ENCODE data around the gene SCAMP2.

The SCAMP2 gene

DNA sequence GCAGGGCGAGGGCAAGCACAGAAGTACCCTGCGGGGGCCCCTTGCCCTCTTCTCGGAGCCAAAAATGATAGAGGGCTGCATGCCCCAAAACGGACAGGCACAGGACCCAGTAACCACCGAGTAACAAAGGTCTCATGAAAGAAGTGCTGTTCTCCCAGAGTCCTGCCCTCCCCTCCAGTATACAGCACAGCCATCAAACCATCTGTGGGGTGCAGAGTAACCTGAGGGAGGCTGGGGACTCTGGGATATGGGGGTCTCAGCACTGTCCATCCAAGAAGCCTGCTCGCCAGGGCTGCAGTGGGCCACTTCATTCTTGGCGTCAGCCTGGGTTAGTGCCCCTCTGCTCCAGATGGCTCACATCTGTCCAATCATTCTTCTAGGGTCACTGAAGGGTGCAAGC is 36.3 kb downstream of the SCAMP2 start:
- Histone ChIP-seq H3K9me3 (ENCODE audit: control insufficient read depth, low read length) (no peaks in the 10 kb centered on the region), H3K23ac (ENCODE audit: low read length in 2 of 2) (no peak overlapping the region), H3K18ac (ENCODE audit: low read depth in 1 of 2, low read length in 2 of 2) (no peak overlapping the region), H4K91ac (ENCODE audit: low read length) (no peak overlapping the region), H3K79me1 (replicated peaks; ENCODE audit: low read length, poor library complexity, severe bottlenecking) (peaks cover 2% of the 10 kb centered on the region), H3K9ac (ENCODE audit: low read length) (no peak overlapping the region), H2BK15ac (ENCODE audit: low read depth, poor library complexity, severe bottlenecking) (no peak overlapping the region), H2AFZ (ENCODE audit: low read depth, low read length) (no peak overlapping the region), H4K8ac (ENCODE audit: low read length) (no peak overlapping the region), H3K4ac (ENCODE audit: low read depth in 1 of 2, low read length in 2 of 2) (no peak overlapping the region), H3K27ac (ENCODE audit: low read length, poor library complexity, severe bottlenecking) (no peak overlapping the region), H3K27me3 (ENCODE audit: control insufficient read depth in 1 of 2, insufficient read depth in 1 of 2, low read length in 2 of 2) (peaks cover 5 to 6% of the 10 kb centered on the region in 2 experiments), H3K4me2 (ENCODE audit: low read length, poor library complexity, severe bottlenecking) (no peak overlapping the region), H2AK5ac (ENCODE audit: low read length, severe bottlenecking) (no peak overlapping the region), H3K4me3 (ENCODE audit: insufficient read depth in 1 of 2, low read depth in 1 of 2, low read length in 2 of 2) (no peak overlapping the region), H2BK5ac (ENCODE audit: low read depth, low read length, poor library complexity, severe bottlenecking) (no peak overlapping the region), H2BK120ac (ENCODE audit: low read depth, low read length) (no peak overlapping the region), H2BK12ac (ENCODE audit: low read length in 2 of 2) (no peak overlapping the region), H3K4me1 (ENCODE audit: control insufficient read depth, insufficient read depth, low read depth, low read length) (no peaks in the 10 kb centered on the region), H3K14ac (ENCODE audit: low read length in 2 of 2) (no peak overlapping the region), H3K36me3 (ENCODE audit: control insufficient read depth in 1 of 2, insufficient read depth in 2 of 2, low read depth in 1 of 2, low read length in 2 of 2) (peaks cover 41 to 42% of the 10 kb centered on the region in 2 experiments)
- WGBS, result 96% methylated on average over 5 of the region's 7 CpGs
- no peak for DNase-seq

DNA sequence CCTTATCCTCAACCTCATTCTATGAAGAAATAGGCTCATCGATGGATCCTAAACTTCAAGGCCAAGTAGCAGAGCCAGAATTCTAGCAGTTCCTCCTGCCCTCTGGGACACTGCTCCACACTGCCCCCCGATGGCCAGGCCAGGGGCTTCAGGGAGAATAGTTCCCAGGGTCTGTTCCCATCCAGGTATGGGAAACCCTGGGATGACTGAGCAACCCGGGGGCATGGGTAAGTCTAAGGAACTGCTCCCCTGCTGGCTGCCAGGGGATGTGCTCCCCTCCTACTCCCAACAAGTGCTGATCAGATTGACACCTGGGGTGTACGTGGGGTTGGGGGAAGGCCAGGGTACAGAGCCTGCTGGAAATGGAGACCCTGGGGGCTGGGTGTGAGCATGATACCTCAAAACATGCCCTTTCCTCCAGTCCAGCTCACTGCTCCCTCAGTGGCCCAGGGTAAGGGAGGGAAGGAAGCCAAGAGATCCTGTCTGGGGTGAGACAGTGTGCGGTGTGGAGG is 37.8 kb downstream of the SCAMP2 start:
- Histone ChIP-seq H2BK12ac (ENCODE audit: low read length in 2 of 2) (no peak overlapping the region), H3K79me1 (replicated peaks; ENCODE audit: low read length, poor library complexity, severe bottlenecking) (no peaks in the 10 kb centered on the region), H3K18ac (ENCODE audit: low read depth in 1 of 2, low read length in 2 of 2) (no peak overlapping the region), H3K9ac (ENCODE audit: low read length) (no peak overlapping the region), H2BK15ac (ENCODE audit: low read depth, poor library complexity, severe bottlenecking) (no peak overlapping the region), H3K14ac (ENCODE audit: low read length in 2 of 2) (no peak overlapping the region), H2AK5ac (ENCODE audit: low read length, severe bottlenecking) (no peak overlapping the region), H3K27me3 (ENCODE audit: control insufficient read depth in 1 of 2, insufficient read depth in 1 of 2, low read length in 2 of 2) (peaks cover 6 to 16% of the 10 kb centered on the region in 2 experiments), H3K36me3 (ENCODE audit: control insufficient read depth in 1 of 2, insufficient read depth in 2 of 2, low read depth in 1 of 2, low read length in 2 of 2) (peaks cover 32 to 33% of the 10 kb centered on the region in 2 experiments), H3K23ac (ENCODE audit: low read length in 2 of 2) (no peak overlapping the region), H2BK120ac (ENCODE audit: low read depth, low read length) (no peak overlapping the region), H2BK5ac (ENCODE audit: low read depth, low read length, poor library complexity, severe bottlenecking) (no peak overlapping the region), H3K9me3 (ENCODE audit: control insufficient read depth, low read length) (no peaks in the 10 kb centered on the region), H3K4me1 (ENCODE audit: control insufficient read depth, insufficient read depth, low read depth, low read length) (no peaks in the 10 kb centered on the region), H3K4ac (ENCODE audit: low read depth in 1 of 2, low read length in 2 of 2) (no peak overlapping the region), H3K27ac (ENCODE audit: low read length, poor library complexity, severe bottlenecking) (no peak overlapping the region), H2AFZ (ENCODE audit: low read depth, low read length) (no peak overlapping the region), H3K4me2 (ENCODE audit: low read length, poor library complexity, severe bottlenecking) (no peak overlapping the region), H4K91ac (ENCODE audit: low read length) (no peak overlapping the region), H4K8ac (ENCODE audit: low read length) (no peak overlapping the region), H3K4me3 (ENCODE audit: insufficient read depth in 1 of 2, low read depth in 1 of 2, low read length in 2 of 2) (no peak overlapping the region)
- WGBS, result 40% methylated on average over 4 of the region's 5 CpGs
- peak; percentile 51 for DNase-seq

DNA sequence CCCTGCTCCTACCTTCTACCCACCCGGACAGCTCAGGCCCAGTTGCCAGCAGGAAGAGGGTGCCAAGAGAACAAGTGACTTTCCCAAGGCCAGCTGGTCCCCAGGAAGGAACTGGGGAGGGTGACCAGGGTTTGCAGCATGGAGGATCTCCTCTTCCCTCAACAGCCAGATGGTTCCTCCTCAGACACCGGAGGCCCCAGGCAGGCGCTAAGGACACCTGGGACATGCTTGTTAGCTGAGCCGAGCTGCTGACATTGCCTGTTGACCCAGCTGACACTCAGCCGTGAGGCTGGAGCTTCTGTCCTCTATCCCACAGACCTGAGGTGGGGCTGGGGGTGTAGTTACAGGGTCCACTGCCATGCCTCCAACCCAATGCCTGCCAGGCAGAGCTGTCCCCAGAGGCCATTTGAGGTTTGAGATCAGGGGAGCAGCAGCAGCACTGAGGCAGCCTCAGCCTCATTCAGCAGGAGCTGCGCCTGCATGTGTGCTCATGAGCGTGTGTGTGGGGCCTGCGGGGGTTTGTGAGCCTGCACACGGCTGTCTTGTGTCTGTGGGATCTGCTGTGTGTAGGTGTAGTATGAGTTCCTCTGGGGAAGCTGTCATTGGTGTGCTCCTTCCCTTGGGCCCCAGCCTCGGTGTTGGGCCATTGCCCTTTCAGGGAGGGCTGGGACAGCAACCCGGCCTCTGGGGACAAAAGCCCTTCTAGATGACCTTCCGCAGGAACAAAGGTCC is 39.6 kb downstream of the SCAMP2 start:
- Histone ChIP-seq H2BK5ac (ENCODE audit: low read depth, low read length, poor library complexity, severe bottlenecking) (no peak overlapping the region), H3K4me3 (ENCODE audit: insufficient read depth in 1 of 2, low read depth in 1 of 2, low read length in 2 of 2) (no peak overlapping the region)
- 89% methylated on average over 12 of the region's 12 CpGs for WGBS

DNA sequence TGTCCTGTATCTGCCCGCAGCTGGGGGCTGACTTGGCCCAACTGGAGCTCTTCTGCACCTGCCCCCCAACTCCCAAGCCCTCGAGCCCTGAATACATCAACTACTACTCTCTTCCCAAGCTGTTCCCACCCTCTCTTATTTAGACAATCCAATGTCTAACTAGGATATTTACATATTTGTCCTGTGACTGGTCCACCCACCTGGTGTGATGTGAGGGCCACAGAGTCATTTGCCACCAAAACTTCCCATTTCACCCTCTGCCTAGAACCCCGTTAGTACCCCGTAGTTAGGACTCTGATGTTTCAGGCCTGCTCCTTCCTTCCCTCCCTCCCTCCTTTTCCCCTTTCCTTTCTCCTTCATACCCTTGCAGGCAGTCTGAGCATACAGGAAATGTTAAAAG is 40.3 kb downstream of the SCAMP2 start:
- WGBS, result 81% methylated on average over 4 of the region's 4 CpGs
- Histone ChIP-seq H3K4ac (ENCODE audit: low read depth in 1 of 2, low read length in 2 of 2) (no peak overlapping the region), H2AFZ (ENCODE audit: low read depth, low read length) (no peak overlapping the region), H3K9ac (ENCODE audit: low read length) (no peak overlapping the region), H2BK15ac (ENCODE audit: low read depth, poor library complexity, severe bottlenecking) (no peak overlapping the region), H3K14ac (ENCODE audit: low read length in 2 of 2) (no peak overlapping the region), H3K27ac (ENCODE audit: low read length, poor library complexity, severe bottlenecking) (no peak overlapping the region), H2BK5ac (ENCODE audit: low read depth, low read length, poor library complexity, severe bottlenecking) (no peak overlapping the region), H4K91ac (ENCODE audit: low read length) (no peak overlapping the region), H2AK5ac (ENCODE audit: low read length, severe bottlenecking) (no peak overlapping the region), H2BK12ac (ENCODE audit: low read length in 2 of 2) (no peak overlapping the region), H4K8ac (ENCODE audit: low read length) (no peak overlapping the region), H3K36me3 (ENCODE audit: control insufficient read depth in 1 of 2, insufficient read depth in 2 of 2, low read depth in 1 of 2, low read length in 2 of 2) (peaks cover 12 to 15% of the 10 kb centered on the region in 2 experiments), H3K18ac (ENCODE audit: low read depth in 1 of 2, low read length in 2 of 2) (no peak overlapping the region), H3K79me1 (replicated peaks; ENCODE audit: low read length, poor library complexity, severe bottlenecking) (no peaks in the 10 kb centered on the region), H3K23ac (ENCODE audit: low read length in 2 of 2) (no peak overlapping the region), H3K4me2 (ENCODE audit: low read length, poor library complexity, severe bottlenecking) (no peak overlapping the region), H3K9me3 (ENCODE audit: control insufficient read depth, low read length) (no peaks in the 10 kb centered on the region), H2BK120ac (ENCODE audit: low read depth, low read length) (no peak overlapping the region), H3K4me3 (ENCODE audit: insufficient read depth in 1 of 2, low read depth in 1 of 2, low read length in 2 of 2) (no peak overlapping the region), H3K27me3 (ENCODE audit: control insufficient read depth in 1 of 2, insufficient read depth in 1 of 2, low read length in 2 of 2) (peaks cover 15 to 32% of the 10 kb centered on the region in 2 experiments), H3K4me1 (ENCODE audit: control insufficient read depth, insufficient read depth, low read depth, low read length) (no peaks in the 10 kb centered on the region)
- DNase-seq, result no peak

More for the DNA sequence above, 39.6 kb downstream of the SCAMP2 start:
- H3K36me3 ChIP-seq (ENCODE audit: control insufficient read depth in 1 of 2, insufficient read depth in 2 of 2, low read depth in 1 of 2, low read length in 2 of 2), result peaks cover 17 to 21% of the 10 kb centered on the region in 2 experiments
- no peaks in the 10 kb centered on the region for H3K9me3 ChIP-seq (ENCODE audit: control insufficient read depth, low read length)
- no peak overlapping the region for H2BK15ac ChIP-seq (ENCODE audit: low read depth, poor library complexity, severe bottlenecking)
- no peak overlapping the region for H2AK5ac ChIP-seq (ENCODE audit: low read length, severe bottlenecking)
- H3K79me1 ChIP-seq (replicated peaks; ENCODE audit: low read length, poor library complexity, severe bottlenecking), result no peaks in the 10 kb centered on the region
- no peak overlapping the region for H3K23ac ChIP-seq (ENCODE audit: low read length in 2 of 2)
- DNase-seq, result no peak
- H4K91ac ChIP-seq (ENCODE audit: low read length), result no peak overlapping the region
- no peak overlapping the region for H3K4me2 ChIP-seq (ENCODE audit: low read length, poor library complexity, severe bottlenecking)
- no peak overlapping the region for H3K27ac ChIP-seq (ENCODE audit: low read length, poor library complexity, severe bottlenecking)
- no peak overlapping the region for H2BK120ac ChIP-seq (ENCODE audit: low read depth, low read length)
- H3K4ac ChIP-seq (ENCODE audit: low read depth in 1 of 2, low read length in 2 of 2), result no peak overlapping the region
- H2AFZ ChIP-seq (ENCODE audit: low read depth, low read length), result no peak overlapping the region
- H3K4me1 ChIP-seq (ENCODE audit: control insufficient read depth, insufficient read depth, low read depth, low read length), result no peaks in the 10 kb centered on the region
- no peak overlapping the region for H3K9ac ChIP-seq (ENCODE audit: low read length)
- H2BK12ac ChIP-seq (ENCODE audit: low read length in 2 of 2), result no peak overlapping the region
- peaks cover 8 to 25% of the 10 kb centered on the region in 2 experiments for H3K27me3 ChIP-seq (ENCODE audit: control insufficient read depth in 1 of 2, insufficient read depth in 1 of 2, low read length in 2 of 2)
- no peak overlapping the region for H3K14ac ChIP-seq (ENCODE audit: low read length in 2 of 2)
- no peak overlapping the region for H3K18ac ChIP-seq (ENCODE audit: low read depth in 1 of 2, low read length in 2 of 2)
- no peak overlapping the region for H4K8ac ChIP-seq (ENCODE audit: low read length)

Data from mesenchymal stem cell (in vitro differentiated cells and primary cell).